Mesendoderm (in vitro differentiated cells): Measurements from ENCODE around the gene F7.
A peak's percentile ranks its signal among the peaks of the same experiment; 100 is the strongest.

Experiments
- DNase-seq: peaks from one replicate; pipeline ENCODE4 v3.0.0; 2013
- H2AK5ac ChIP-seq: 2 replicates; pipeline ENCODE4 v1.6.1; 2013; ENCODE audit warnings: low read length, inconsistent platforms
- H2BK120ac ChIP-seq: 2 replicates; pipeline ENCODE4 v1.6.1; 2013; ENCODE audit warnings: low read depth, mild to moderate bottlenecking, low read length, moderate library complexity, mixed read lengths
- H2BK15ac ChIP-seq: replicated peaks from 2 replicates; pipeline ENCODE4 v1.6.1; 2013; ENCODE audit warnings: low read depth, mild to moderate bottlenecking, moderate library complexity
- H2BK5ac ChIP-seq: 2 replicates; pipeline ENCODE4 v1.6.1; 2013; ENCODE audit warnings: low read length, inconsistent platforms
- H3K18ac ChIP-seq: 2 replicates; pipeline ENCODE4 v1.6.1; 2013; ENCODE audit warnings: mild to moderate bottlenecking, low read length, mixed read lengths
- H3K23ac ChIP-seq: one replicate; pipeline ENCODE4 v1.6.1; 2013; ENCODE audit warnings: low read length
- H3K27ac ChIP-seq: 2 replicates; pipeline ENCODE4 v1.5.1; 2013; ENCODE audit warnings: low read depth, mild to moderate bottlenecking, inconsistent platforms, low read length, moderate library complexity
- H3K27me3 ChIP-seq: 2 replicates; pipeline ENCODE4 v1.6.1; 2013; ENCODE audit warnings: low read length, control low read depth, mild to moderate bottlenecking, inconsistent platforms; ENCODE audit not compliant: insufficient read depth, poor library complexity
- H3K36me3 ChIP-seq: 2 replicates; pipeline ENCODE4 v1.6.1; 2013; ENCODE audit warnings: low read length, inconsistent platforms; ENCODE audit not compliant: control insufficient read depth, insufficient read depth
- H3K4ac ChIP-seq: one replicate; pipeline ENCODE4 v1.6.1; 2013; ENCODE audit warnings: low read depth, mild to moderate bottlenecking, low read length, moderate library complexity
- H3K4me1 ChIP-seq: 2 replicates; pipeline ENCODE4 v1.6.1; 2013; ENCODE audit warnings: low read depth, low read length, inconsistent platforms; ENCODE audit not compliant: control insufficient read depth
- H3K4me2 ChIP-seq: 2 replicates; pipeline ENCODE4 v1.6.1; 2013; ENCODE audit warnings: low read length
- H3K4me3 ChIP-seq: 2 replicates; pipeline ENCODE4 v1.5.1; 2013; ENCODE audit warnings: mild to moderate bottlenecking, low read length
- H3K56ac ChIP-seq: one replicate; pipeline ENCODE4 v1.6.1; 2013; ENCODE audit warnings: low read length
- H3K79me1 ChIP-seq: 2 replicates; pipeline ENCODE4 v1.6.1; 2013; ENCODE audit warnings: low read length, inconsistent platforms
- H3K79me2 ChIP-seq: 2 replicates; pipeline ENCODE4 v1.6.1; 2013; ENCODE audit warnings: mild to moderate bottlenecking, low read length; ENCODE audit not compliant: control insufficient read depth, insufficient read depth
- H3K9ac ChIP-seq: 2 replicates; pipeline ENCODE4 v1.6.1; 2013; ENCODE audit warnings: low read length, inconsistent platforms
- H4K5ac ChIP-seq: one replicate; pipeline ENCODE4 v1.6.1; 2013; ENCODE audit warnings: low read length
- H4K8ac ChIP-seq: one replicate; pipeline ENCODE4 v1.6.1; 2013; ENCODE audit warnings: low read depth, mild to moderate bottlenecking, control low read depth, low read length, moderate library complexity
- WGBS: extraction: QIAGEN DNeasy Blood & Tissue Kit; methylation state at CpG from one replicate; pipeline ENCODE4 v1.1.7; 2013; ENCODE audit warnings: low lambda C conversion rate, missing lambda C conversion rate; ENCODE audit not compliant: insufficient coverage; ENCODE audit errors: extremely low coverage; 5-methylcytosine and 5-hydroxymethylcytosine counted together

The F7 gene

GRCh38 chr13:113086991-113087922 is 18.3 kb upstream of the F7 start:
- no peak overlapping the region for H3K18ac ChIP-seq
- H3K4me3 ChIP-seq: no peak overlapping the region
- H3K4me1 ChIP-seq: peaks cover 2% of the 10 kb centered on the region
- H2BK15ac ChIP-seq: no peak overlapping the region
- H4K5ac ChIP-seq: no peak overlapping the region
- no peak overlapping the region for H3K4ac ChIP-seq
- H3K56ac ChIP-seq: no peak overlapping the region
- no peaks in the 10 kb centered on the region for H3K79me2 ChIP-seq
- no peak overlapping the region for H3K4me2 ChIP-seq
- H3K36me3 ChIP-seq: no peaks in the 10 kb centered on the region
- no peak overlapping the region for H3K9ac ChIP-seq
- H3K27ac ChIP-seq: no peak overlapping the region
- no peak overlapping the region for H4K8ac ChIP-seq
- no peak overlapping the region for H3K23ac ChIP-seq
- no peak overlapping the region for H2AK5ac ChIP-seq
- H2BK5ac ChIP-seq: no peak overlapping the region
- WGBS: no CpG with 5 or more reads among the region's 39 CpGs
- no peaks in the 10 kb centered on the region for H3K27me3 ChIP-seq
- no peak for DNase-seq
- no peak overlapping the region for H2BK120ac ChIP-seq
- no peaks in the 10 kb centered on the region for H3K79me1 ChIP-seq

DNA sequence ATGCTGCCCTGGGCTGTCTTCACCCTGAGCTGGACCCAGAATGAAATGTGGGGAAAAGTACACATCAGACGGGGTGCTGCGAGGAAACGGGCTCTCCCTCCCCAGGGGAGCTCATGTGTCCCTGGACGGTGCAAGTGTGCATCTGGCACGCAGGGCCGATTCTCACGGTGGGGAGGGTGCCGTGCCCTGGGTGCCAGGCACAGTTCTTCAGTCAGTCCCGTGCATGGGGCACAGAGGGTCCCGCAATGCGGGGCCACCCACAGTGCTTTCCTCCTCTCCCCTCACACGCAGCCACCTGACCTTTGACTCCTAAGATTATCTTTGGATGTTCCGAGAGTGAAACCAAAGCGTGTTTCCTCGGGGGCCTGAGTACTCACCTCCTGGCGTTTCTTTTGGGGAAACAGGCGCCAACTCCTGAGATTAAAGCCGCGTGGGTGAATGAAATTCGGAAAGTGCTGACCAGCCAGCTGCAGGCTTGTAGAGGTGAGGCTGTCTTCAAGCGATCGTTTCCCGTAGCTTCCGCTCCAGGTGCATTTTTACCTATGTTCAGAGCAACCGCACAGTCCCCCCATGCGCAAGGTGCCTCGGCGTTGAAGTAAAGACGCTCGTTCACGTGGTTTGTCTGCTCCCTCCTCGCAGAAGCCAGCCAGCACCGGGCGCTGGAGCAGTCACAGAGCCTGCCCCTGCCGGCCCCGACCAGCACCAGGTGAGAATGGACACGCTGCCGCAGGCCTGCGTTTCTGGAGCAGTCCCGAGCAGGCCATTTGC is 17.5 kb upstream of the F7 start:
- Histone ChIP-seq H3K79me1 (no peaks in the 10 kb centered on the region), H3K4me1 (peaks cover 2% of the 10 kb centered on the region), H3K4ac (no peak overlapping the region), H2AK5ac (no peak overlapping the region), H3K36me3 (no peaks in the 10 kb centered on the region), H2BK5ac (no peak overlapping the region), H3K9ac (no peak overlapping the region), H4K8ac (no peak overlapping the region), H3K56ac (no peak overlapping the region), H3K4me2 (no peak overlapping the region), H2BK120ac (no peak overlapping the region), H3K27me3 (no peaks in the 10 kb centered on the region), H3K23ac (no peak overlapping the region), H2BK15ac (no peak overlapping the region), H3K27ac (no peak overlapping the region), H4K5ac (no peak overlapping the region), H3K79me2 (no peaks in the 10 kb centered on the region), H3K4me3 (no peak overlapping the region), H3K18ac (no peak overlapping the region)
- DNase-seq: no peak
- no CpG with 5 or more reads among the region's 40 CpGs for WGBS

DNA sequence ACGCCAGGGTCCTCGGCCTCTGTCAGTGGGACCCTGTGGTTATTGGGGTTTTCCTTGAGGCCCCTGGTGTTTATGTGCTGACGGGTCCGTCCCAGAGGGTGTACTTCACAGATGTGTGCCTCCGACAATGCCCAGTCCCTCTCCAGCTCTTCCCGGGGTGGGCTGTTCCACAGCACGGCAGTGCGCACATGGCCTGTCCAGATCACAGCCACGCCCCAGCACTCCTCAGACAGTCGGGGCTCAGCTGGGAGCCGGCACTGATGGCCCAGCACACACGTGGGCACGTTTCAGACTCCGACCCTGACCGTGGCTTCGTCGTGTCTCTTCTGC is 16.9 kb upstream of the F7 start:
- Histone ChIP-seq H3K27ac (no peak overlapping the region), H3K9ac (no peak overlapping the region), H3K79me2 (no peaks in the 10 kb centered on the region), H2BK120ac (no peak overlapping the region), H3K18ac (no peak overlapping the region), H3K4me2 (no peak overlapping the region), H2BK5ac (no peak overlapping the region), H3K23ac (no peak overlapping the region), H3K4me1 (peaks cover 2% of the 10 kb centered on the region), H3K36me3 (no peaks in the 10 kb centered on the region), H3K79me1 (no peaks in the 10 kb centered on the region), H3K27me3 (no peaks in the 10 kb centered on the region), H4K5ac (no peak overlapping the region), H2AK5ac (no peak overlapping the region), H3K4me3 (no peak overlapping the region), H4K8ac (no peak overlapping the region), H3K56ac (no peak overlapping the region), H3K4ac (no peak overlapping the region), H2BK15ac (no peak overlapping the region)
- WGBS: no CpG with 5 or more reads among the region's 17 CpGs
- DNase-seq: no peak

DNA sequence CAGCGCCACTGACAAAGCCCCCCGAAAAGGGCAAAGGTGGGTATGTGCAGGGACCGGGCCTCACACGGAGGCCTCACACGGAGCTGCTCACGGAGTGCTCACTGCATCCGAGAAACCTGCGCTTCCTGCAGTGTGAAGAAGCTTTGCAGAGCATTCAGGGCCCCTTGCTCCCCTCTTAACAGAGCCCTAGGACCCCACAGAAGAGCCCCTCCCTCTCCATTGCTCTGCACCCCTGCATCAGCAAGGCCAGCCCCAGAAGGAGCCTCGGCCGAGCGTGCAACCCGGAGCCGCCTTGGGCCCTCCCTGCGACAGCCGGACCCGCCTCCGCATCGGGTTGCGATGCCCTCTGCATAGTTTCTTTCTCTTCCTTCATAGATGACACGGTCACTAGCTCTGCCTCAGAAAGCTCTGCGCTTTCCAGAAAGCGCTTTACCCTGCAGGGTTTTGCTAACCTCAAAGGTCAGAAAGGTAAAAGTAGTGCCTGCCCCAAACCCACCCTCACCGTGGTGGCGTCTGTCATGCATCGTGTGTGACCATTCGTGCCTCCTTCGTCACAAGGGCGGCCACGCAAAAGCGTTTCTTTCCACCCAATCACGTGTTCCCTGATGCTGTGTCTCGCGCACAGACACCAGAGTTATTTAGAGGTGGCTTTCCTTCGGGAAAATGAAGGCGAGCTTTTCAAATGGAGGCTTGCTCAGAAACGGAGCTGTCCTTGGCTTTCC is 15.7 kb upstream of the F7 start:
- Histone ChIP-seq H3K23ac (no peak overlapping the region), H2BK15ac (no peak overlapping the region), H3K27ac (no peak overlapping the region), H3K9ac (no peak overlapping the region), H3K27me3 (no peaks in the 10 kb centered on the region), H3K79me2 (no peaks in the 10 kb centered on the region), H2AK5ac (no peak overlapping the region), H3K4ac (no peak overlapping the region), H3K18ac (no peak overlapping the region), H2BK5ac (no peak overlapping the region), H4K5ac (no peak overlapping the region), H2BK120ac (no peak overlapping the region), H3K4me2 (no peak overlapping the region), H3K4me3 (no peak overlapping the region), H3K56ac (peak overlapping the region; percentile 63), H3K4me1 (peaks cover 2% of the 10 kb centered on the region), H3K79me1 (no peaks in the 10 kb centered on the region), H3K36me3 (no peaks in the 10 kb centered on the region), H4K8ac (no peak overlapping the region)
- DNase-seq: peak; percentile 37
- no CpG with 5 or more reads among the region's 36 CpGs for WGBS

DNA sequence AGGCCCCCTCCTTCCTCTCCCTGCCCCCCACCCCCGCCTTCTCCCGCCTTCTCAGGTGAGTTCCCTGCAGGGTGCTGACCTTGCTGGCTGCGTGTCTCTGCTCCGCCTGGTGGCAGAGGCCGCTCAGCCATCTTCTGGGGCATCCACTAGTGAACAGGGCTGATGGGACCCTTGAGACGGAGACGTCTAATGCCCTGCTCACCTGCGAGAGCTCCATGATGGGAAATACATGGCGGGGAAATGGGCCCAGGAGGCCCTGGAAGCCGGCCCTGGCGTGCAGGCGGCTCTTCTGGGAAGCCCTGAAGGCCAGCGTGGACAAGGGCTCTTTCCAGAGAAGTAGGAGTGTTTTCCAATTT is 15.2 kb upstream of the F7 start:
- Histone ChIP-seq H3K4me3 (no peak overlapping the region), H3K23ac (no peak overlapping the region), H3K4me1 (peaks cover 2% of the 10 kb centered on the region), H2AK5ac (no peak overlapping the region), H4K8ac (no peak overlapping the region), H3K79me1 (no peaks in the 10 kb centered on the region), H3K27ac (no peak overlapping the region), H3K18ac (no peak overlapping the region), H3K36me3 (no peaks in the 10 kb centered on the region), H4K5ac (no peak overlapping the region), H3K79me2 (no peaks in the 10 kb centered on the region), H3K27me3 (no peaks in the 10 kb centered on the region), H2BK5ac (no peak overlapping the region), H3K4ac (no peak overlapping the region), H3K56ac (no peak overlapping the region), H3K9ac (no peak overlapping the region), H2BK15ac (no peak overlapping the region), H3K4me2 (no peak overlapping the region), H2BK120ac (no peak overlapping the region)
- no CpG with 5 or more reads among the region's 13 CpGs for WGBS
- DNase-seq: peak; percentile 79
